ENCODE results near the gene CBARP. TPM values are rescaled to one million over a fixed set of nuclear protein-coding genes. Genes with fewer than 3 reads are reported as not detected.

Gene CBARP
- total and polyA plus RNA-seq, 2 of the 13 experiments (the other 11 are each of a cell fraction or from before 2014, with no cell fraction given) = 1.2 to 1.4 TPM

DNA sequence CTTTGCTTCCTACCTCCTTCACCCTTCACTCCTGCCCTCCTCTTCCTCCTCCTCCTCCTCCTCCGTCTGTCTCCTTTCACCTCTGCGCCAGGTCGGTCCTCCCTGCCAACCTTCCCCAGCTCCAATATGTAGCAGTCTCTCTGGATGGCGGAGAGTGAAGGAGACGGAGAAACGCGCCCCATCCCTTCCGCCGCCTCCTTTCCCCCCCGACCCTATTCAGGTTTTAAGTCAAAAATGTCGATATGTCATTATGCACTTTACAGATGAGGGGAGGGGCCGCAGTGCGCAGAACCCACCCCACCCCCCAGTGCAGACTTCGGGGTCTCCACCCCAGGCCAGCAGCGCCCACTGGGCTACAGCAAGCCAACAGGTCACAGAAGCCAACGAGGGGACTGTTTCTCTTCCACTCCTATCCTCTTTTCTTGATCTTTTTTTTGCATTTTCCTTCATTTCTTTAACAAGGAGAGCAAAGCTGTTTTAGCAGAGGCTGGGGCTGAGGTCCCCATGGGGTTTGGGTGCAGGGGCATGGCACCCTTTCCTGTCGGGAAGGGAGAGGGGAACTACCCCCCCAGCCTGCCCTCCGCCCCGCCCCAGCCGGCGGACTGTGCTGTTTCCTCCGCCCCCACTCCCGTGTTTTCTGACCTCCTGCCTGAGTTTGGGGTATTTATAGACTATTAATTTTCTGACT lies 19.8 kb upstream of the CBARP start:
- ChIA-PET POLR2A (interaction anchor here (12.8 to 13.7 kb wide), 2 partner anchors 7 to 14 kb away, joined by 464 to 668 read pairs; partner anchors contain the start of genes ATP5F1D and CIRBP), CTCF (ENCODE audit: low intra/inter-chr PET ratio, low total read pairs) (no interaction called here)
- no TSS peak for BruUV-seq (replicated peaks)
- ATAC-seq (no peak), FAIRE-seq (no peak), DNase-seq (ENCODE audit: low spot score) (no peak)
- no peaks in the 10 kb centered on the region for H3K27me3 ChIP-seq (ENCODE audit: control insufficient read depth in 1 of 2, insufficient read depth in 2 of 2, low read length in 2 of 2)
- H3K9me3 ChIP-seq (ENCODE audit: low read length) = no peaks in the 10 kb centered on the region
- in situ Hi-C loops (cut with HindIII; ENCODE audit: extremely low pct_ligation_motif_present, low pct_unique_long_range_greater_than_20kb) = no loop called here
- H3K27ac ChIP-seq (ENCODE audit: extremely low read length, insufficient read depth, low read length) = peak overlapping the region; percentile 85
- intact Hi-C loops (cut with micrococcal nuclease; ENCODE audit: unreplicated experiment) = no loop called here
- TF ChIP-seq PCBP1 (IDR thresholded peaks at IDR 0.05; ENCODE audit: borderline replicate concordance, low read depth, low read length) (0 out of 2 replicates have a peak, but pooled peaks have one; percentile 3), AGO1 (IDR thresholded peaks at IDR 0.05; ENCODE audit: low read depth, low read length, poor library complexity, severe bottlenecking) (peak; percentile 26), ZFP90 (CRISPR knock-in tag; IDR thresholded peaks at IDR 0.05; ENCODE audit: borderline replicate concordance) (no peak)
- H2AFZ ChIP-seq (ENCODE audit: low read length) = no peak overlapping the region
- peaks cover 18 to 38% of the 10 kb centered on the region in 2 experiments for H3K36me3 ChIP-seq (replicated peaks in 1 of 2; ENCODE audit: control insufficient read depth in 1 of 2, insufficient read depth in 2 of 2, low read length in 2 of 2)
- WGBS (ENCODE audit: low lambda C conversion rate) = 82% methylated on average over 23 of the region's 23 CpGs
- no peak overlapping the region for H3K9ac ChIP-seq (ENCODE audit: insufficient read depth, low read depth, low read length)
- peaks cover 21% of the 10 kb centered on the region for H3K79me2 ChIP-seq (ENCODE audit: insufficient read depth, low read length)
- H3K4me2 ChIP-seq (ENCODE audit: low read depth, low read length) = peak overlapping the region; percentile 79; the same call in 1 of the 2 replicates
- H4K20me1 ChIP-seq (ENCODE audit: insufficient read depth, low read length) = peaks cover 53% of the 10 kb centered on the region; the same call in 1 of the 2 replicates
- no peak overlapping the region for H3K4me3 ChIP-seq (replicated peaks in 1 of 3; ENCODE audit: insufficient read depth in 1 of 3, low read depth in 2 of 3, low read length in 3 of 3)
- peaks cover 84% of the 10 kb centered on the region for H3K4me1 ChIP-seq (ENCODE audit: insufficient read depth, low read length)

DNA sequence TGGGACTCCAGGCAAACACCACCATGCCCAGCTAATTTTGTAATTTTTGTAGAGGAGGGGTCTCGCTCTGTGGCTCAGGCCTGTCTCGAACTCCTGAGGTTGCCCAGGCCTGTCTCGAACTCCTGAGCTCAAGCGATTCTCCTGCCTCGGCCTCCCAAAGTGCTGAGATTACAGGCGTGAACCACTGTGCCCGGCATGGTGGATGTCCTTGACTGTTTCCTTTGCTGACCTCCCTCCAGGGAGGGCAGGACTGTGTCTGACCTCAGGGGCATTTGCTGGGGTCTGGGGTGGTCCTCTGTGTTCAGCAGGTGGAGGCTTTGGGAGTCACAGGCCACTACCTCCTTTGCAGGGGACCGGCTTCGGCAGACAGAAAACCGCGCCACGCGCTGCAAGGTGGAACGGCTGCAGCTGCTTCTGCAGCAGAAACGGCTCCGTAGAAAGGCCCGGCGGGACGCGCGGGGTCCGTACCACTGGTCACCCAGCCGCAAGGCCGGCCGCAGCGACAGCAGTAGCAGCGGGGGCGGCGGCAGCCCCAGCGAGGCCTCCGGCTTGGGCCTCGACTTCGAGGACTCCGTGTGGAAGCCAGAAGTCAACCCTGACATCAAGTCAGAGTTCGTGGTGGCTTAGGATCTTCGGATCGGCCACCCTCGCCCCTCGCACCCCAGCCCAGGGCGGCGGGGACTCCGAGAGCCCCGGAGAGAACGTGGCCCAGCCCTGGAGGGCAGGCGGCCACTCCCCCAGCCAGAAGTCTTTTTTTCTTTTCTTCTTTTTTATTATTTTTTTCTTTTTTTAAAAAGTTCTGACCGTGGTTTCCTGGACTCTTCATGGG lies 19.1 kb upstream of the CBARP start:
- Histone ChIP-seq H4K20me1 (ENCODE audit: insufficient read depth, low read length) (peaks cover 53% of the 10 kb centered on the region; the same call in 1 of the 2 replicates), H3K9ac (ENCODE audit: insufficient read depth, low read depth, low read length) (no peak overlapping the region), H3K27ac (ENCODE audit: extremely low read length, insufficient read depth, low read length) (peak overlapping the region; percentile 29), H2AFZ (ENCODE audit: low read length) (no peak overlapping the region), H3K9me3 (ENCODE audit: low read length) (no peaks in the 10 kb centered on the region), H3K4me3 (replicated peaks in 1 of 3; ENCODE audit: insufficient read depth in 1 of 3, low read depth in 2 of 3, low read length in 3 of 3) (no peak overlapping the region), H3K79me2 (ENCODE audit: insufficient read depth, low read length) (peaks cover 23% of the 10 kb centered on the region), H3K4me2 (ENCODE audit: low read depth, low read length) (no peak overlapping the region), H3K36me3 (replicated peaks in 1 of 2; ENCODE audit: control insufficient read depth in 1 of 2, insufficient read depth in 2 of 2, low read length in 2 of 2) (peaks cover 18 to 38% of the 10 kb centered on the region in 2 experiments), H3K4me1 (ENCODE audit: insufficient read depth, low read length) (peaks cover 77% of the 10 kb centered on the region), H3K27me3 (ENCODE audit: control insufficient read depth in 1 of 2, insufficient read depth in 2 of 2, low read length in 2 of 2) (no peaks in the 10 kb centered on the region)
- in situ Hi-C loops (cut with HindIII; ENCODE audit: extremely low pct_ligation_motif_present, low pct_unique_long_range_greater_than_20kb) (no loop called here), intact Hi-C loops (cut with micrococcal nuclease; ENCODE audit: unreplicated experiment) (no loop called here)
- ChIA-PET POLR2A (interaction anchor here (12.8 to 13.7 kb wide), 2 partner anchors 8 to 13 kb away, joined by 464 to 668 read pairs; partner anchors contain the start of genes ATP5F1D and CIRBP), CTCF (ENCODE audit: low intra/inter-chr PET ratio, low total read pairs) (no interaction called here)
- DNase-seq (ENCODE audit: low spot score) (no peak), ATAC-seq (no peak), FAIRE-seq (no peak)
- 95% methylated on average over 44 of the region's 46 CpGs for WGBS (ENCODE audit: low lambda C conversion rate)
- BruUV-seq (replicated peaks) = no TSS peak
- TF ChIP-seq PRPF4 (IDR thresholded peaks at IDR 0.05; ENCODE audit: low read depth, low read length, poor library complexity, severe bottlenecking) = peak; percentile 63
- no peak for TF ChIP-seq LBX2 (CRISPR knock-in tag; IDR thresholded peaks at IDR 0.05; ENCODE audit: borderline replicate concordance)
- peak; percentile 29; the same call in 1 of the 2 replicates for TF ChIP-seq ZBTB7B (CRISPR knock-in tag; IDR thresholded peaks at IDR 0.05)
- no peak for TF ChIP-seq MATR3 (CRISPR knock-in tag; IDR thresholded peaks at IDR 0.05)
- no peak for TF ChIP-seq KAT8 (CRISPR knock-in tag; IDR thresholded peaks at IDR 0.05)
- TF ChIP-seq MTA3 (CRISPR knock-in tag; IDR thresholded peaks at IDR 0.05) = no peak
- TF ChIP-seq, protein P1, sequence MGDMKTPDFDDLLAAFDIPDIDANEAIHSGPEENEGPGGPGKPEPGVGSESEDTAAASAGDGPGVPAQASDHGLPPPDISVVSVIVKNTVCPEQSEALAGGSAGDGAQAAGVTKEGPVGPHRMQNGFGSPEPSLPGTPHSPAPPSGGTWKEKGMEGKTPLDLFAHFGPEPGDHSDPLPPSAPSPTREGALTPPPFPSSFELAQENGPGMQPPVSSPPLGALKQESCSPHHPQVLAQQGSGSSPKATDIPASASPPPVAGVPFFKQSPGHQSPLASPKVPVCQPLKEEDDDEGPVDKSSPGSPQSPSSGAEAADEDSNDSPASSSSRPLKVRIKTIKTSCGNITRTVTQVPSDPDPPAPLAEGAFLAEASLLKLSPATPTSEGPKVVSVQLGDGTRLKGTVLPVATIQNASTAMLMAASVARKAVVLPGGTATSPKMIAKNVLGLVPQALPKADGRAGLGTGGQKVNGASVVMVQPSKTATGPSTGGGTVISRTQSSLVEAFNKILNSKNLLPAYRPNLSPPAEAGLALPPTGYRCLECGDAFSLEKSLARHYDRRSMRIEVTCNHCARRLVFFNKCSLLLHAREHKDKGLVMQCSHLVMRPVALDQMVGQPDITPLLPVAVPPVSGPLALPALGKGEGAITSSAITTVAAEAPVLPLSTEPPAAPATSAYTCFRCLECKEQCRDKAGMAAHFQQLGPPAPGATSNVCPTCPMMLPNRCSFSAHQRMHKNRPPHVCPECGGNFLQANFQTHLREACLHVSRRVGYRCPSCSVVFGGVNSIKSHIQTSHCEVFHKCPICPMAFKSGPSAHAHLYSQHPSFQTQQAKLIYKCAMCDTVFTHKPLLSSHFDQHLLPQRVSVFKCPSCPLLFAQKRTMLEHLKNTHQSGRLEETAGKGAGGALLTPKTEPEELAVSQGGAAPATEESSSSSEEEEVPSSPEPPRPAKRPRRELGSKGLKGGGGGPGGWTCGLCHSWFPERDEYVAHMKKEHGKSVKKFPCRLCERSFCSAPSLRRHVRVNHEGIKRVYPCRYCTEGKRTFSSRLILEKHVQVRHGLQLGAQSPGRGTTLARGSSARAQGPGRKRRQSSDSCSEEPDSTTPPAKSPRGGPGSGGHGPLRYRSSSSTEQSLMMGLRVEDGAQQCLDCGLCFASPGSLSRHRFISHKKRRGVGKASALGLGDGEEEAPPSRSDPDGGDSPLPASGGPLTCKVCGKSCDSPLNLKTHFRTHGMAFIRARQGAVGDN (CRISPR knock-in tag; IDR thresholded peaks at IDR 0.05) = peak; percentile 35; the same call in 1 of the 2 replicates
- no peak for TF ChIP-seq ZNF619 (CRISPR knock-in tag; IDR thresholded peaks at IDR 0.05)
